Mesendoderm (in vitro differentiated cells): ENCODE results near the gene CADPS.

Source experiments
- DNase-seq: peaks from one replicate; pipeline ENCODE4 v3.0.0; 2013
- H2AK5ac ChIP-seq: 2 replicates; pipeline ENCODE4 v1.6.1; 2013; ENCODE audit warnings: low read length, inconsistent platforms
- H2BK120ac ChIP-seq: 2 replicates; pipeline ENCODE4 v1.6.1; 2013; ENCODE audit warnings: low read depth, mild to moderate bottlenecking, low read length, moderate library complexity, mixed read lengths
- H2BK15ac ChIP-seq: replicated peaks from 2 replicates; pipeline ENCODE4 v1.6.1; 2013; ENCODE audit warnings: low read depth, mild to moderate bottlenecking, moderate library complexity
- H2BK5ac ChIP-seq: 2 replicates; pipeline ENCODE4 v1.6.1; 2013; ENCODE audit warnings: low read length, inconsistent platforms
- H3K18ac ChIP-seq: 2 replicates; pipeline ENCODE4 v1.6.1; 2013; ENCODE audit warnings: mild to moderate bottlenecking, low read length, mixed read lengths
- H3K23ac ChIP-seq: one replicate; pipeline ENCODE4 v1.6.1; 2013; ENCODE audit warnings: low read length
- H3K27ac ChIP-seq: 2 replicates; pipeline ENCODE4 v1.5.1; 2013; ENCODE audit warnings: low read depth, mild to moderate bottlenecking, inconsistent platforms, low read length, moderate library complexity
- H3K27me3 ChIP-seq: 2 replicates; pipeline ENCODE4 v1.6.1; 2013; ENCODE audit warnings: low read length, control low read depth, mild to moderate bottlenecking, inconsistent platforms; ENCODE audit not compliant: insufficient read depth, poor library complexity
- H3K36me3 ChIP-seq: 2 replicates; pipeline ENCODE4 v1.6.1; 2013; ENCODE audit warnings: low read length, inconsistent platforms; ENCODE audit not compliant: control insufficient read depth, insufficient read depth
- H3K4ac ChIP-seq: one replicate; pipeline ENCODE4 v1.6.1; 2013; ENCODE audit warnings: low read depth, mild to moderate bottlenecking, low read length, moderate library complexity
- H3K4me1 ChIP-seq: 2 replicates; pipeline ENCODE4 v1.6.1; 2013; ENCODE audit warnings: low read depth, low read length, inconsistent platforms; ENCODE audit not compliant: control insufficient read depth
- H3K4me2 ChIP-seq: 2 replicates; pipeline ENCODE4 v1.6.1; 2013; ENCODE audit warnings: low read length
- H3K4me3 ChIP-seq: 2 replicates; pipeline ENCODE4 v1.5.1; 2013; ENCODE audit warnings: mild to moderate bottlenecking, low read length
- H3K56ac ChIP-seq: one replicate; pipeline ENCODE4 v1.6.1; 2013; ENCODE audit warnings: low read length
- H3K79me1 ChIP-seq: 2 replicates; pipeline ENCODE4 v1.6.1; 2013; ENCODE audit warnings: low read length, inconsistent platforms
- H3K79me2 ChIP-seq: 2 replicates; pipeline ENCODE4 v1.6.1; 2013; ENCODE audit warnings: mild to moderate bottlenecking, low read length; ENCODE audit not compliant: control insufficient read depth, insufficient read depth
- H3K9ac ChIP-seq: 2 replicates; pipeline ENCODE4 v1.6.1; 2013; ENCODE audit warnings: low read length, inconsistent platforms
- H4K5ac ChIP-seq: one replicate; pipeline ENCODE4 v1.6.1; 2013; ENCODE audit warnings: low read length
- H4K8ac ChIP-seq: one replicate; pipeline ENCODE4 v1.6.1; 2013; ENCODE audit warnings: low read depth, mild to moderate bottlenecking, control low read depth, low read length, moderate library complexity
- WGBS: extraction: QIAGEN DNeasy Blood & Tissue Kit; methylation state at CpG from one replicate; pipeline ENCODE4 v1.1.7; 2013; ENCODE audit warnings: low lambda C conversion rate, missing lambda C conversion rate; ENCODE audit not compliant: insufficient coverage; ENCODE audit errors: extremely low coverage; 5-methylcytosine and 5-hydroxymethylcytosine counted together

The CADPS gene

GRCh38 chr3:62727536-62727935 is 147.7 kb downstream of the CADPS start:
- Histone ChIP-seq H3K23ac (no peak overlapping the region), H3K79me1 (no peaks in the 10 kb centered on the region), H3K4me3 (no peak overlapping the region), H3K4ac (no peak overlapping the region), H3K56ac (no peak overlapping the region), H4K8ac (no peak overlapping the region), H3K36me3 (no peaks in the 10 kb centered on the region), H3K18ac (no peak overlapping the region), H2AK5ac (no peak overlapping the region), H2BK15ac (no peak overlapping the region), H3K79me2 (no peaks in the 10 kb centered on the region), H3K4me2 (no peak overlapping the region), H3K9ac (no peak overlapping the region), H2BK5ac (no peak overlapping the region), H3K4me1 (peaks cover 5% of the 10 kb centered on the region), H3K27ac (no peak overlapping the region), H2BK120ac (no peak overlapping the region), H4K5ac (no peak overlapping the region), H3K27me3 (no peaks in the 10 kb centered on the region)
- DNase-seq, result peak; percentile 68
- no CpG with 5 or more reads among the region's 1 CpG for WGBS

GRCh38 chr3:62724503-62724902 is 150.7 kb downstream of the CADPS start:
- H3K18ac ChIP-seq, result no peak overlapping the region
- no peak overlapping the region for H3K4me3 ChIP-seq
- WGBS, result no CpG with 5 or more reads among the region's 4 CpGs
- H3K4me1 ChIP-seq, result peaks cover 5% of the 10 kb centered on the region
- H3K4me2 ChIP-seq, result no peak overlapping the region
- H3K36me3 ChIP-seq, result no peaks in the 10 kb centered on the region
- H3K27ac ChIP-seq, result no peak overlapping the region
- no peak for DNase-seq
- no peak overlapping the region for H3K9ac ChIP-seq
- no peak overlapping the region for H3K23ac ChIP-seq
- H3K4ac ChIP-seq, result peak overlapping the region; percentile 45
- H2BK15ac ChIP-seq, result no peak overlapping the region
- H3K56ac ChIP-seq, result no peak overlapping the region
- no peak overlapping the region for H4K5ac ChIP-seq
- no peak overlapping the region for H2BK5ac ChIP-seq
- H3K27me3 ChIP-seq, result no peaks in the 10 kb centered on the region
- no peak overlapping the region for H4K8ac ChIP-seq
- H2BK120ac ChIP-seq, result no peak overlapping the region
- no peaks in the 10 kb centered on the region for H3K79me1 ChIP-seq
- H3K79me2 ChIP-seq, result no peaks in the 10 kb centered on the region
- H2AK5ac ChIP-seq, result no peak overlapping the region

DNA sequence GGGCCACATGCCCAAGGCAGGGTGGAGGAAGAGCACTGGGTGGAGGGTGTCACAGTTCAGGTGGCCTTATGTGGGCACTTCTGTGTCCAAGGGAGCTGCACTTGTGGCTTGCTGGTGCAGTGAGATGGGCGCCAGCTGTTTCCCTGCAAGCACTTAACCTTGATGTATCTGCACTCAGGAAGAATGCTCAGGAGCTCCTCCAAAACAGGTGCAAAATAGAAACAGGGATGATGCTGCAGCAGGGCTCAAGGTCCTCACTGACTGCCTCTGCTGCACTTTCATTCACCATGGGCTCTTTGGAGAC is 151.3 kb downstream of the CADPS start:
- no peaks in the 10 kb centered on the region for H3K36me3 ChIP-seq
- no peak overlapping the region for H3K4me2 ChIP-seq
- H3K9ac ChIP-seq, result no peak overlapping the region
- no peak overlapping the region for H2AK5ac ChIP-seq
- no peak overlapping the region for H4K5ac ChIP-seq
- H3K23ac ChIP-seq, result no peak overlapping the region
- no peak overlapping the region for H3K18ac ChIP-seq
- WGBS, result no CpG with 5 or more reads among the region's 1 CpG
- peaks cover 6% of the 10 kb centered on the region for H3K4me1 ChIP-seq
- H4K8ac ChIP-seq, result no peak overlapping the region
- H3K27me3 ChIP-seq, result no peaks in the 10 kb centered on the region
- H3K27ac ChIP-seq, result no peak overlapping the region
- H2BK120ac ChIP-seq, result no peak overlapping the region
- no peak overlapping the region for H3K4me3 ChIP-seq
- no peaks in the 10 kb centered on the region for H3K79me2 ChIP-seq
- H2BK5ac ChIP-seq, result no peak overlapping the region
- H3K4ac ChIP-seq, result no peak overlapping the region
- no peak overlapping the region for H2BK15ac ChIP-seq
- no peaks in the 10 kb centered on the region for H3K79me1 ChIP-seq
- no peak overlapping the region for H3K56ac ChIP-seq
- no peak for DNase-seq

DNA sequence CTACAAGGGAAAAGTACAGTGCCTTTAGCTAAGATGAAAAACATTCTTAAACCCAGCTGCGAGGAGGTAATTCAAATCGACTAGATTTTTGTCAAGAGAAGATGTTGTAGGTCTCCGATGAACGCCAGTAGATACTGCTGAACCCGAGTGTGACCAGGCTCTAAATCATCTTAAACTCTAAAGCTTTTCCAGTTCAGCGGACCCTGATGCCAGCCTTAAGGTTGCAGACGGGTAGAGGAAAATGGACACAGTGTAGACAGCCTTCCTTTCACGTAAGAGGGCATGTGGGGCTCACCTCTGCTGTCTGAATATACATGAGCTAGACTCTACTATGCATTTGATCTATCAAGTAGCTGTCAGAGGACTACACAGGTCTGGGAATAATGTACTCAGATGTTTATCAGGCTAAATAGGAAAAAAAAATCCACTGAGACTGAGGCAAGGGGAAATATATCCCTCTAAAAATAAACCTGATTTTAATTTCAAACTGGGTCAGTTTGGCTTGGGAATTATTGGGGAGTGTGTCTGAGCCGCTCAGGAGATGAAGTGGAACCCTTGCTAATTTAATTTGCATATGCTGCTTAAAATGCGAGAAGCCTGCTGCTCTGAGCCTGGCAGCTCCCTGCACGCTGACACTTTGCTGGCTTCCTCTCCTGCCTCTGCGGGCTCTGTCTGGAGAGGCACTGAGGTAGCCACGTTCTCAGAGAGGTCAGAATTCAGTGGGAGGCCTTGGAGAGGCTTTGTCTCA is 151.9 kb downstream of the CADPS start:
- Histone ChIP-seq H3K4me3 (no peak overlapping the region), H4K5ac (no peak overlapping the region), H3K27me3 (no peaks in the 10 kb centered on the region), H3K4me2 (no peak overlapping the region), H2BK5ac (no peak overlapping the region), H3K9ac (no peak overlapping the region), H2BK120ac (no peak overlapping the region), H3K4me1 (peaks cover 11% of the 10 kb centered on the region), H3K56ac (no peak overlapping the region), H3K18ac (no peak overlapping the region), H3K79me1 (no peaks in the 10 kb centered on the region), H2AK5ac (no peak overlapping the region), H3K23ac (no peak overlapping the region), H3K36me3 (no peaks in the 10 kb centered on the region), H3K4ac (no peak overlapping the region), H3K79me2 (no peaks in the 10 kb centered on the region), H2BK15ac (no peak overlapping the region), H4K8ac (no peak overlapping the region), H3K27ac (no peak overlapping the region)
- DNase-seq, result no peak
- WGBS, result no CpG with 5 or more reads among the region's 13 CpGs

DNA sequence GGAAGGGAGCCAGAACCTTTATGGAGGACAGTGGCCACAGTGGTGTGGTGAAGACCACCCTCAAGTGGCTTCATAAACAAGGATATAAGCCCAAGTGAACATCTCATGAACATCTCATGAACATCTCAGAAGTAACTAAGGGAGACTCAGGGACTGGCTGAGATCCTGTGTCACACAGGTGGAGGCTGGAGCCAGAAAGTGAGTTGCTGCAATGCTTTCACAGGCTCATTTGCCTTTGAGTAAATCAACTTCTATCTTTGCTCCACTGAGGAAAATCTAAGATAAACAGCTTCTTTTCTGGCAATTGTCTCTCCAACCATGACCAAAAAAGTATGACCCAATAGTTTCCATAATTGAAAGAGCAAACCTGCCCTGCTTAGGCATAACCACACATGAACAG is 152.9 kb downstream of the CADPS start:
- Histone ChIP-seq H3K18ac (no peak overlapping the region), H3K27me3 (no peaks in the 10 kb centered on the region), H3K9ac (no peak overlapping the region), H3K4me1 (peaks cover 12% of the 10 kb centered on the region), H3K79me1 (no peaks in the 10 kb centered on the region), H3K79me2 (no peaks in the 10 kb centered on the region), H2BK5ac (no peak overlapping the region), H3K27ac (no peak overlapping the region), H3K56ac (no peak overlapping the region), H3K36me3 (no peaks in the 10 kb centered on the region), H2AK5ac (no peak overlapping the region), H3K4me2 (no peak overlapping the region), H4K8ac (no peak overlapping the region), H3K4ac (no peak overlapping the region), H2BK120ac (no peak overlapping the region), H3K4me3 (no peak overlapping the region), H2BK15ac (no peak overlapping the region), H4K5ac (no peak overlapping the region), H3K23ac (no peak overlapping the region)
- DNase-seq, result no peak
